ENCODE data around the gene ZC3H6.
"Not testable (repeated sequence)": the region's sequence is repeated elsewhere in the genome, so short reads cannot be mapped to it uniquely, and the experiment has no call there.

GRCh38 chr2:112352809-112353603, 77.6 kb downstream of the ZC3H6 start:
- not testable (repeated sequence) for TF ChIP-seq EZH2 (IDR thresholded peaks at IDR 0.05; ENCODE audit: insufficient read depth, poor library complexity, severe bottlenecking); EZH2phosphoT487 (IDR thresholded peaks at IDR 0.05; ENCODE audit: insufficient read depth, low read depth)

All from GM23248 (cell line).